ENCODE results near the gene MEIOSIN.
A peak's percentile ranks its signal among the peaks of the same experiment; 100 is the strongest.
"Not testable (repeated sequence)": the region's sequence is repeated elsewhere in the genome, so short reads cannot be mapped to it uniquely, and the experiment has no call there.

MEIOSIN gene

DNA sequence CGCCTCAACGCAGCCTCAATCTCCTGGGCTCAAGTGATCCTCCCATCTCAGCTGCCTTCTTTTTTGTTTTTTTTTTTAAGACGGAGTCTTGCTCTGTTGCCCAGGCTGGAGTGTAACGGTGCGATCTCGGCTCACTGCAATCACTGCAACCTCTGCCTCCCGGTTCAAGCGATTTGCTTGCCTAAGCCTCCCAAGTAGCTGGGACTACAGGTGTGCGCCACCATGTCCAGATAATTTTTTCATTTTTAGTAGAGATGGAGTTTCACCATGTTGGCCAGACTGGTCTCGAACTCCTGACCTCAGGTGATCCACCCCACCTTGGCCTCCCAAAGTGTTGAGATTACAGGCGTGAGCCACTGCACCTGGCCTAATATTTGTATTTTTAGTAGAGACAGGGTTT lies 13.2 kb upstream of the MEIOSIN start:
- DNase-seq, result not testable (repeated sequence)

DNA sequence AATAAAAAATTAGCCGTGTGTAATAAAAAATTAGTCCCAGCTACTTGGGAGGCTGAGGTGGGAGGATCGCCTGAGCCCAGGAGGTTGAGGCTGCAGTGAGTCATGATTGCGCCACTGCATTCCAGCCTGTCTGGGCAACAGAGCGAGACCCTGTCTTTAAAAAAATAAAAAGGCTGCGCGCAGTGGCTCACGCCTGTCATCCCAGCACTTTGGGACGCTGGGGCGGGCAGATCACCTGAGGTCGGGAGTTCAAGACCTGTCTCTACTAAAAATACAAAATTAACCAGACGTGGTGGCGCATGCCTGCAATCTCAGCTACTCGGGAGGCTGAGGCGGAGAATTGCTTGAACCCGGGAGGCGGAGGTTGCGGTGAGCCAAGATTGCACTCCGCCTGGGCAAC lies 4.6 kb upstream of the MEIOSIN start:
- not testable (repeated sequence) for DNase-seq

DNA sequence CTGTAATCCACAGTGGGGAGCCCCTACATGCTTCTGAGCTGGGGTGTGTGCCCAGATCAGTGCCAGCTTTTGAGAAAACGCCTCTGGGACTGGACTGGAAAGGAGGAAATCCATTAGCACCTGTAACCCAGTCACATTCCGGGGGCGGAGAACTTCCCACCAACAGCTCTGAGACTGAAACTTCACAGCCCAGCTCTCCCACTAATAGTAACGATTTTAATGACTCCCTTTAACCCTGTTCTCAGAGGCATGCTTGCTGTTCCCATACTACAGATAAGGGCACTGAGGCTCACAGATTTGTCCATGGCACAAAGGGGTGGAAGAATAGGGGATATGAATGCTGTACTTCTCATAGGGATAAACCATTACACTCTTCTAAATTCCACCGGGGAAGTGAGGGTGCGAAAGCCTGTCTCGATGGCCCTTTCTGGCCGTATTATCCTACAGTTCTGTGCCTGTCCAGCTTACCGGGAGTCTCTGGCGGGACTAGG lies 3.4 kb upstream of the MEIOSIN start:
- no peak for DNase-seq

DNA sequence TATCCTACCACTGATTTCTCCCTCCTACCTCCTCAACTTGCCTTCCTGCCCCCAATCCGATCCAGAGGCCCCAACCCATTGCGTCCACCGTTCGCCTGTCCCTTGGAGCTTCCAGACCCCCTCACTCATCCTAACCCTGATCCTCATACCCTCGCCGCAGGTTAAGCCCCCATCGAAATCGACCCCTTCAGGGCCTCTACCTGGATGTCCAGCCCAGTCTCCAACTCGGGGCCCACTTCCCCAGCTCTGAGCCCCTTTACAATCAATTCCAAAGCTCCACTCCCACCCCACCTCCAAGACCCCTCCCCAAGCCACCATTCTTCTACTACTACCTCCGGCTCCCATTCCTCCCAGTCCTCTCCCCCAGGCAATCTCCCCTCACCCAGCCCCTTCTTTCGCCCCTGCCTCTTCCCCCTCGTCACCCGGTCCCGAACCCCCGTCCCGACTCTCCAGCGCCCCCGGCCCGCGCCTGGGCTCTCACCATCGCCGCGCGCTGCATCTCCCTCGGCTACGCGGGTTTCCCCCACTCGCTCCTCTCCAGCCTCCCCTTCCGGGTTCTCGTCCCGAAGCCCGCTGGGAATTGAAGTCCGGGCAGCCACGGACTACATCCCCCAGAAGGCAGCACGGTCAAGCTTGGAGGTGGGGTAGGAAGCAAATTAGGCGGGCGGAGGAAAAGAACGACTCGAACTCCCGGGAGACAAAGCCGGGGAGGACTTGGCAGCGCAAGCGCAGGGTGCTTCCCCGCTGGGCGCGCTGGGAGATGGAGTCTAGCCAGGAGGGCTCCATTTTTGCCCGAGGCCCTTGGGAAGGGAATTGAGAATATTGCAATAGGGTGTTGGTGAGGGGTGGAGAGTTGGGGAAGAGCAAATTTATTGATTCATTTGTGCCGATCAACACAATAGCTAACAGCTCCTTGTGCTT lies 2.6 kb upstream of the MEIOSIN start, which contains the start of gene FBXO46:
Gene FBXO46, minus strand, starts transcription at position 529 of the 921 bp plus-strand sequence. CDS start 17,401 bp downstream, outside the sequence.
- peak; percentile 78 for DNase-seq

DNA sequence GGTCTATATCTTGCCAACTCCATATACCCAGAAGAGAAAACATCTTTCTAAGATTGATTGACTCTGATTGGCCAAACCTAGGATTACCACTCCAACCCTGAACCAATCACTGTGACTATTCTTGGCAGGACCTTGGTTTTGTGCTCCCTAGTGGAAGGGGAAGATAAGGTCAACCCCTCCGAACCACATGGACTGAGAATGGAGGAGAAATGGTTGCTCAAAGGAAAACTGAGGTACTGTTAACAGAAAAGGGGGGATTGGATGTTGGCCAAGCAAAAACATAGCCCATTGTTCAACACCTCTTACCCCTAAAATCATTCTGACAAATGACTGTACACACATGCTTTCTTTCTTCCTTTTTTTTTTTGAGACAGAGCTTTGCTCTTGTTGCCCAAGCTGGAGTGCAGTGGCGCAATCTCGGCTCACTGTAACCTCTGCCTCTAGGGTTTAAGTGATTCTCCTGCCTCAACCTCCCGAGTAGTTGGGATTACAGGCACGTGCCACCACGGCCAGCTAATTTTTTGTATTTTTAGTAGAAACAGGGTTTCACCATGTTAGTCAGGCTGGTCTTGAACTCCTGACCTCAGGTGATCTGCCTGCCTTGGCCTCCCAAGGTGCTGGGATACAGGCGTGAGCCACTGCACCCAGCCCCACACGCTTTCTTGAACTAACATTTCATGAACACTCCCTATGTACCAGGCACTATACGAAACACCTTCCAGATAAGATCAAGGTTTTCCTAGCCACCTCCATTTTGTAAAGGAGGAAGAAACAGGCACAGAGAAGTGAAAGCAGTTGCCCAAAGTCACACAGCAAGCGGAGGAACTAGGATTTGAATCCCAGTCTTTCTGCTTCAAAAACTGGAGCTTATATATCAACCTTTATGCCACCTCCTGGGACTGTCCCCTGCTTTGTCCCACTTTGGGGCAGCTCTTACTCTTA lies 6.5 kb downstream of the MEIOSIN start:
- DNase-seq, result no peak

DNA sequence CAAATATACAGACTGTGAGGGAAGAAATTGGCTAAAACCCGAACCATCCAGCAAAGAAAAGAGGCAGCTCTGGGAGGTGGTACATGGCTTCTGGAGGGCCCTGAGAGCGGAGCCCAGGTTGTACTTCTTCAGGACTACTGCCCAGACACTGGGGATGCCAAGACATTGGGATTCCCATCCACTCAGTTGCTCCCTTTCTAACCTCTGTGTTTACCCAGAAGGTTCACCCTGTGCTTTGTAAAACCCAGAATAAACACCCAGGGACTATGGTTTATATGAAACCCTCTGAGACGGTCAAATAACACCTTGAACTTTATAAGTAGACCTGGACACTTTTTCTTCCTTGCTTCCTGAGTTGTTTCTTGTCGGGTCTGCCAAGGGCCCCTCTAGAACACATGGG lies 9.7 kb downstream of the MEIOSIN start:
- no peak for DNase-seq

DNA sequence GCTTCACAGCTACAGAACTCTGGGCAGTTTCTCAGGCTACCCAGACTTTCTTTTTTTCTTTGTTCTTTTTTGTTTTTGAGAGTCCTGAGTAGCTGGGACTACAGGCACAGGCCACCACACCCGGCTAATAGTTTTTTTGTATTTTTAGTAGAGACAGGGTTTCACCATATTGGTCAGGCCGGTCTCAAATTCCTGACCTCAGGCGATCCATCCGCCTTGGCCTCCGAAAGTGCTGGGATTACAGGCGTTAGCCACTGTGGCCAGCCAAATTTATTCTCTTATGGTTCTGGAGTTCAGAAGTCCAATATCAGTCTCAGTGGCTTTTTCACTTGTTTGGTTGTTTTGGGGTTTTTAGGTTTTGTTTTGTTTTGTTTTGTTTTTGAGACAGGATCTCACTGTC lies 12.4 kb downstream of the MEIOSIN start:
- no peak for DNase-seq

DNA sequence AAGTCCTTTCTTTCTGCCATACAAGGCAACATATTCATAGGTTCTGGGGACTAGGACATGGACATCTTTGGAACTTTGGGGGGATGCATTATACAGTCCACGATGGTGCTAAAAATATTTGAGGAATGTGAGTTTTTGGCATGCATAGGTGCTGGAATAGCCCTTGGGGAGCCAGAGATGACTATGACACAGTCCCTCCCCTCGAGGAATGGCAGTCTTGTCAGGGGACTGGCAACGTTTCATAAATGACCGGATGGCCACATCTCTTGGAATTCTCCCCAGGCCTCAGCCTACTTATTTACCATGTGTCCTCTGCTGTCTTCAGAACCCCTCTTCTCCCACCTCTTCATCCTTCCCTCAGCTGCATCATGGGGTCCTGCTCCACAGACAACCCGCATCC lies 13.6 kb downstream of the MEIOSIN start:
- DNase-seq, result no peak

DNA sequence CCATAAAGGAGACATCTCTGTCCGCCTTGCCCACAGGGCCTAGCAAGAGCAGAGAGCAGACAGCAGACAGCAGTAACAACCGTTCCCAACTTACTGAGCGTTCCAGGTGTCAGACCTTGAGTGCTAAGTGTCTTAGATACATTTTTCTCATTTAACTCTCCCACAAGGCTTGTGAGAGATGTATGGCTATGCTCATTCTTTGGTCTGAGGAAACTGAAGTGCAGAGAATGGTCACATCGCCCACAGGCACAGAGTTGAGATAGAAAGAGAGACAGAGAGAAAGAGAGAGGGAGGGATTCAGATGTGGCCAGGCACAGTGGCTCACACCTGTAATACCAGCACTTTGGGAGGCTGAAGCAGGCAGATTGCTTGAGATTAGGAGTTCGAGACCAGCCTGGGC lies 14.3 kb downstream of the MEIOSIN start:
- DNase-seq, result no peak

DNA sequence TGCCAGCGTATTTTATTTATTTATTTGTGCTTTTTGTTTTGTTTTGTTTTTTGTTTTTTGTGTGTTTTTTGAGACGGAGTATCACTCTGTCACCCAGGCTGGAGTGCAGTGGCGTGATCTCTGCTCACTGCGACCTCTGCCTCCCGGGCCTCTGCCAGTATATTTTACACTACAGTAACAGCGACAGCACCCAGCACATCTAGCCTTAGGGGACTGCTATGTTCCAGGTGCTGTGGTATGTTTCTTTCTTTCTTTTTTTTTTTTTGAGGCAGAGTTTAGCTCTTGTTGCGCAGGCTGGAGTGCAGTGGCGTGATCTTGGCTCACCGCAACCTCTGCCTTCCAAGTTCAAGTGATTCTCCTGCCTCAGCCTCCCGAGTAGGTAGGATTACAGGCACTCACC lies 18.2 kb downstream of the MEIOSIN start:
- not testable (repeated sequence) for DNase-seq

DNA sequence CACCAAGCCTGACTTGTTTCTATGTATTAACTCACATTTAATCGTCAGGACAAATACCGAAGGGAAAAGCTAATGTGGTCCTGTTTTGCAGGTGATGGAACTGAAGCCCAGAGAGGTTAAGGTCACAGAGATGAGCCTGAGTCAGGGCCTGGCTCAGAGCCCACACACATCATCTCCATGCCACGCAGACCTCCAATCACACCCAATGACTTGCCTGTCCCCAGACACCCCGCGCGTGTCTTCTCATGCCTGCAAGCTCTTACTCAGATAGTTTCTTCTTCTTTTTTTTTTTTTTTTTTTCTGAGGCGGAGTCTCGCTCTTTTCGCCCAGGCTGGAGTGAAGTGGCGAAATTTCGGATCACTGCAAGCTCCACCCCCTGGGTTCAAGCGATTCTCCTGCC lies 19.4 kb downstream of the MEIOSIN start:
- DNase-seq, result no peak

DNA sequence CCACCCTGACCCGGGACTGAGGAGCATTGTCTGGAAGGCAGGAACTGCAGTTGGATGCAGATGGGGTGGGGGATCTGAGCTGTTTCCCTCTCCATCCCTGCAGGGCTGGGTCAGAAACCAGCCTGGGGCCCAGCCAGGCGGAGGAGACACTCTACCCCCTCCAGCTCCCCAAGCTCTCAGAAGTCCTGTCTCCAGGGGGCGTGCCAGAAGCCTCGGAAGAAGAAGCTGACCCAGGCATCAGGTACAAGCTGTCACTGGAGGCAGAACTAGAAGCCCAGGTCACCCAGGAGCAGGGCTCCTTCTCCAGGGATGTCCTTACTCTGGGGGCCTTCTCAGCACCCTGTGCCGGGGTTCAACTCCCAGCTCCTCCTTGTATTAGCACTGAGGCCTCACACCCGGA lies 20.3 kb downstream of the MEIOSIN start:
- no peak for DNase-seq

DNA sequence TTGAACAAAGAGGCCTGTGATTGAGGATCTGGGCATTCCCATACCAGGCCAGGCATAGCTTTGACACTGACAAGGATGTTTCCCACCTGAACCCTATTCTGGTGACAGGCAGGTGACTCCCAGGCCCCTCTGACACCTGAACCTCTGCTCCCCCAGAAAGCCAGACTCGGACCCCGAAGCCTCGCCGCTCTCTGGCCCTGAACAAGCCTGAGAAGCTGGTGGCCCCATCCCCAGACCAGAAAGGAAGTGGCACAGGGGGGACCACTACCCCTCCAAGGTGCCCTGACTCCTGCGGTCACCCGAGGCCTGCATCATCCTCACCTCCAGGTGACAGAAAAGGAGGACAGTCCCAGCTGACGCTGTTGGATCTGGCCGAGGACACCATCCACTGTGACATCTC lies 21.1 kb downstream of the MEIOSIN start:
- no peak for DNase-seq

DNA sequence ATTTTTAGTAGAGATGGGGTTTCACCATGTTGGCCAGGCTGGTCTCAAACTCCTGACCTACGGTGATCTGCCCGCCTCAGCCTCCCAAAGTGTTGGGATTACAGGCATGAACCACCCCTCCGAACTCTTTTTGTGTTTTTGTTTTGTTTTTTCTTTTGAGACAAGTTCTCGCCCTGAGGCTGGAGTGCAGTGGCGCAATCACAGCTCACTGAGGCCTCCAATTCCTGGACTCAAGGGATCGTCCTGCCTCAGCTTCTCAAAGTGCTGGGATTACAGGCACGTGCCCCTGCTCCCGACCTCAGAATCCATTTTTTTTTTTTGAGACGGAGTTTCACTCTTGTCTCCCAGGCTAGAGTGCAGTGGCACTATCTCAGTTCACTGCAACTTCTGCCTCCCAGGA lies 24.5 kb downstream of the MEIOSIN start:
- no peak for DNase-seq

DNA sequence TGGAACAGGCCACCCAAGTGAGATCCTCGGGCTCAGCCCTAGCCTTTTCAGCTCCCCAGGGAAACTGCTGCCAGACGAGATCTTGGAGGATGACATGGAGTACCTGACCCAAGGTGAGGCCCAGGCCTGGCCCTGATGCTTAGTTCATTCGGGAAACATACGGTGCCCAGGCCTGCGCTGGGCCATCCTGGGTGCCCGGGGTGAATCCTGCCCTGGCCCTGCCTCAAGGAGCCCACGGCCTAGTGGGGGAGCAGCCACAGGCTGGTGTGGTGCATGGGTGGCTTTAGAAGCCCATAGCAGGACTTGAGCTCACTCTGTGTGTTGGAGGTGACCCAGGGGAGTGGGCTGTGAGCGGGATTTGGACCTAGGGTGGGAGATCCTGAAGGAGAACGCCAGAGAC lies 25.7 kb downstream of the MEIOSIN start:
- DNase-seq, result no peak

DNA sequence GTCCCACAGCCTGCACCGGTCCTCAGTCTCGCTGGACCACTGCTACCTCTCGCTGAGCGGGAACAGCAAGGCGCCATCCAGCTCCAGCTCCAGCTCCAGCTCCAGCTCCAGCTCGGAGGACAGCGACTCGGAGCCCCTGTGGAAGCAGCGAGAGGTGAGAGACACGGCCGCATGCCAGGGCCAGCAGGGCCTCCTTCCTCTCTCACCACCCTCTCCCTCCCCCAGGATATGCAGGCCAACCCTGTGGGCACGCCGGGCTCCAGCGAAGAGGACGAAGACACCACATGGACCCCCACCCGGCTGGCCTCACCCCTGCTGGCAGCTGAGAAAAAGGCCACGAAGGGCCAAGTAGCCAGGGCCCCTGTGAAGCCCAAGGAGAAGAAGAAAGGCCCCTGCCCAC lies 28.5 kb downstream of the MEIOSIN start:
- no peak for DNase-seq

DNA sequence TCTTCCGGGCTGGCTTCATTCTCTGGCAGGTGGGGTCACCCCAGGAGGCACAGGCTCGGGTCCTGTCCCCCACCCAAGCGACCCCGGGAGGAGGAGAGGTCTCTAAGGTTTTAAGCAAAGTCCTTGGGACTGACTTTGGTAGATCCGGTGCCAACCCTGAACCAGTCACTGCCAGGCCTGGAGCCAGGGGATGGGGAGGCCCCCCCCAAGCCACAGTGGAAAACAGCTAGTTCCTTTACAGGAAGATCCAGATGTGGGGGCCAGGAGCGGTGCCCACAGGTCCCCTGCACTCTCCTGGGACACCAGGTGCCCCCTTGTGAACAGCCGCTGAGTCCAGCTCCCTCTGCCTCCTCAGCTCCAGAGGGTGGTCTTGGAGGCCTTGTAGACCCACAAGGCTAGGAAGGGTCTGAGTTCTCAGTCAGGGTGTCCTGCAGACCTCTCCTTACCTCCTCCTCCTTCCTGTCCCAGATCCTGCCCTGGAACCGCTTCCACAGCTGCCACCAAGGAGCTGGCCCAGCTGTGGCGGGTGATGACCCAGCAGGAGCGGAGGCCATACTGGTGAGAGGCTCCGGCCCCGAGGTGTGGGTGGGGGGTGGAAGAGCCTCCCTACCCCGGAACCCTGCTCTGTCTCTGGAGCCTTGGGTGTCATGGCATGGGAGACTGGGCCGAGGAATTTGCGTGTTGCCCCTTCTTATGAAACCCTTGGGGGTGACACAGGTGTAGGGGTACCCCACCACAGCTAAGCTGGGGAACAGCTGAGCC lies 29.8 kb downstream of the MEIOSIN start:
- DNase-seq, result no peak

DNA sequence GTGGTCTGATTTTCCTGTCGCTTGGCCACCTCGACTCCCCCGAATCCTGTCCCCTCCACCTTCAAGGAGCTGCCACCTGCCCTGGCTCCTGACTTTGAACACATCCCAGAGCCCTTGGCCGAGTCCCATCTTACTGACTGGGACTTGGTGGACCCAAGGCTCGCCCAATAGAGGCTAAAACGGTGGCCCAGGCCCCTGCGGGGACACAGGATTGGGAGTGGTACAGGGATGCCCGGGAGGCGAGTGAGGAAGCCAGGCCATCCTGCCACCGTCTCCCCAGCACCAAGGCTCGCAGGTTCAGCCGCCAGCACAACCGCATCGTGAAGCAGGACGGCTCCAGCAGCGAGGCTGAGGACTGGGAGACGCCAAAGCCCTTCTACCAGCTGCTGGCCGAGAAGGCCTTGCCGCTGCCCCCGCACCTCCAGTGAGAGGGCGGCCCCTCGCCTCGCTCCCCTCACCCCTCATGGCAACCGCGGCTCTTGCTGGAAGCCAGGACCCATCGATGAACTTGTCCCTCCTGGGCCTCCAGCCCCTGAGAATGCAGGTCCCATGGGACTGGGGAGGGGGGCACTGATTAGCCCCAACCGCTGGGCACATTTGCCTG lies 30.6 kb downstream of the MEIOSIN start:
- DNase-seq, result no peak

DNA sequence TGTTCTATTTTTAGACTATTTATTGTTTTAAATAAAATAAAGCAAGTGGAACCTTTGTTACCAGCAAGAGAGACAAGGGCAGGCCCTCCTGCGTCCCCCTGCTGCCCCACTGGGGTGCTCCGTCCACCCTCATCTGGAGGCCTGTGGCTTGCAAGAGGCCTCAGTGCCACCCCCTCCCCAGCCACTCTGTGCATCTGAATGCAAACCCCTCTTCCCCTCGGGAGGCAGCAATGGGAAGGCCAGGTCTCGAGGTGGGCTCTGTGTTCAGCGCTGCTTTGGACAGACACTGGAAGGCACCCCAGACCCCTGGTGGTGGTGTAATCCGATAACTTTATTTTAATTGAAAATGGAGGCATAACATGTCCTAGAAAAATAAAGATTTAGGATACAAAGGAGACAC lies 31.2 kb downstream of the MEIOSIN start:
- no peak for DNase-seq

DNA sequence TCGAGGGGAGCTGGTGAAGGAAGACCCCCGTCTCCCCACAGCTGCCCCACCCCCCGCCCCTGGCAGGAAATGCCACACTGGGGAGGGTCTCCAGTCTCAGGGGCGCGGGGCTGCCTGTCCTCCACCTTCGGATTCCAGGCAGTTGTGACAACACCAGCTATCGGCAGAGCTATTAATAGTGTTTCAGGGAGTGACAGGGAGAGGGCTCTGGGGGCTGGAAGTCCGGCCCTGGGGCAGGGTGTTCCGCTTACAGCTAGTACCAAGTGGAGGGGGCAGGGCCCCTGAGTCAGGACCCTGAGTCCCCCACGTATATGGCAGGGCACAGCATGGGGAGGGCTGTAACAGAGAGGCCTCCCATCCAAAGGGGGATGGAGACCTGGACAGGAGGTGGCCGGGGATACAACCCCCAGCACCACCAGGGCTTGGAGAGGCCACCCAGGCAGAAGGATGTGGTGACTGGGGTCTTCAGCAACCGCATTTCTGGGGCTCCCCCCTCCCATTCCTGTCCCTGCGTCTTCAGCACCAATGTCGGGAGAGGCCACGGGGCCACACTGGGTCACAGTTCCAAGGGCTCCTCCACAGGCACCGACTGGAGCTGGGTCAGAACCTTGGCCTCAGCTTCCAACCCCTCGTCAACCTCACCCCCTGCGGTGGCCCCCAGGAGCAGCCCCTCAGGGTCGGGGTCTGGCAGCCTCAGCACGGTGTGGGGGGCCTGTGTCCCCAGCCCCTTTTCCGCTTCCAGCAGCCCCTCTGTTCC lies 31.9 kb downstream of the MEIOSIN start:
- no peak for DNase-seq

DNA sequence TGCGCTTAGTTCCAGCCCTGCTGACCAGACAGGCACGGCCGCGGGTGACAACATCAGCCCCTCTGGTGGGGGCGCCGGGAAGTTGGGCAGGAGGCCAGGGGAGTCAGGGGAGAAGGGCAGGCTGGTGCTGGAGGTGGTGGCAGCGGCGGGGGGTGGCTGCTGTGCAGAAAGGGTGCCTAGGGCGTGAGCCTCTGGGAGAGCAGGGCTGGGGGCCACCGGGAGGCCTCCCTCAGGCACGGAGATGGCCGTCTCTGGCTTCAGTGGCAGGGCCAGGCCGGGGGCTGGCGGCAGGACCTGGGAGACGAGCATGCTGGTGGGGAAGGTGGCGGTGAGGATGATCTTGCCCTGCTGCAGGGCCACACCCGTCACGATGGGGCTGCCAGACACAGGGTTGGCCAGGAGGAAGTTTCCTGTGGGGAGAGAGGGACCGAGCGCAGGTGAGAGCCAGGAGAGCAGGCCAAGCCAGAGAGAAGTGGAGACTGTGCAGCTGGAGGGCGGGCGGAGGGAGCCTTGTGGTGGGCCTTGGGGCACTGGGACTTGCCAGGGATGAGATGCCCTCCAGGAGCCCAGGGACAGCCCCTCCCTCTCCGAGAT lies 32.6 kb downstream of the MEIOSIN start:
- DNase-seq, result no peak

All from NCI-H524 treated with DMSO at 0.1 percent for 48 hours (cell line).